GM12865 (cell line): ENCODE results near the gene SLC22A6.
A peak's percentile ranks its signal among the peaks of the same experiment; 100 is the strongest.

ENCODE experiments used
- DNase-seq: peaks from one replicate; pipeline ENCODE4 v3.0.0; 2010; ENCODE audit warnings: low read depth
- H3K4me3 ChIP-seq: 2 replicates; pipeline ENCODE4 v1.5.1; 2011; ENCODE audit warnings: mild to moderate bottlenecking, low read depth, low read length, control low read depth
- CTCF ChIP-seq: IDR thresholded peaks from 2 replicates; pipeline ENCODE4 v1.5.1; 2011; ENCODE audit warnings: low read length, control low read depth, low read depth, inconsistent platforms; ENCODE audit not compliant: insufficient read depth; ENCODE audit errors: missing control alignments

Gene SLC22A6

GRCh38 chr11:62974848-62975522 is 9.8 kb downstream of the SLC22A6 start:
- no peak overlapping the region for H3K4me3 ChIP-seq
- DNase-seq, result peak; percentile 11
- peak; percentile 47 for TF ChIP-seq CTCF

DNA sequence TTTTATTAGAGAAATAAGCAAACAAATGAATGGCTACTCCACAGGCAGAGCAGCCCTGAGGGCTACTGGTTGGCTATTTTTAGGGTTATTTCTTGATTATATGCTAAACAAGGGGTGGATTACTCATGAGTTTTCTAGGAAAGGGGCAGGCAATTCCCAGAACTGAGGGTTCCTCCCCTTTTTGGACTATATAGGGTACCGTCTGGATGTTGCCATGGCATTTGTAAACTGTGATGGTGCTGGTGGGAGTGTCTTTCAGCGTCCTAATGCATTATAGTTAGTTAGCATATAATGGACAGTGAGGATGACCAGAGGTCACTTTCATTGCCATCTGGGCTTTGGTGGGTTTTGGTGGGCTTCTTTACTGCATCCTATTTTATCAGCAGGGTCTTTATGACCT is 19.2 kb downstream of the SLC22A6 start:
- no peak for DNase-seq
- no peak for TF ChIP-seq CTCF
- H3K4me3 ChIP-seq, result no peak overlapping the region

DNA sequence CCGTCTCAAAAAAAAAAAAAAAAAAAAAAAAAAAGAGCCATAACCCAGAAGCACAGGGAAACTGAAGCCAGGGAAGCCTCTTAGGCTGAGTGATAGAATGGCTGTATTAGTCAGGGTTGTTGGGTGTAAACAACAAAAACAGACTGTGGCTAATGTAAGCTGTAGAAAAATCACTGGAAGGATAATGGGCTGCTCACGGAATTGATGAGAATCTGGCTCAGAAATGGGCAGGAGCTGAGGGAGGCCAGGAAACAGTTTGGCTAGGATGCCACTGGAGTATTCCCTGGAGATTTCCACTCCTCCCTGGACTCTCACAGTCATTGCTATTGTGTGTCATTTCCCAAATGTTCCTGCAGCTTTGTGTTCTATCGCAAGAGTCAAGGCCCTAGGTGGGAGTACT is 22.4 kb downstream of the SLC22A6 start:
- H3K4me3 ChIP-seq, result no peak overlapping the region
- no peak for TF ChIP-seq CTCF
- DNase-seq, result no peak

- no peak for DNase-seq
- H3K4me3 ChIP-seq, result no peak overlapping the region
- no peak for TF ChIP-seq CTCF
These were observed 23.7 kb downstream of the SLC22A6 start for GRCh38 chr11:62961017-62961570.

DNA sequence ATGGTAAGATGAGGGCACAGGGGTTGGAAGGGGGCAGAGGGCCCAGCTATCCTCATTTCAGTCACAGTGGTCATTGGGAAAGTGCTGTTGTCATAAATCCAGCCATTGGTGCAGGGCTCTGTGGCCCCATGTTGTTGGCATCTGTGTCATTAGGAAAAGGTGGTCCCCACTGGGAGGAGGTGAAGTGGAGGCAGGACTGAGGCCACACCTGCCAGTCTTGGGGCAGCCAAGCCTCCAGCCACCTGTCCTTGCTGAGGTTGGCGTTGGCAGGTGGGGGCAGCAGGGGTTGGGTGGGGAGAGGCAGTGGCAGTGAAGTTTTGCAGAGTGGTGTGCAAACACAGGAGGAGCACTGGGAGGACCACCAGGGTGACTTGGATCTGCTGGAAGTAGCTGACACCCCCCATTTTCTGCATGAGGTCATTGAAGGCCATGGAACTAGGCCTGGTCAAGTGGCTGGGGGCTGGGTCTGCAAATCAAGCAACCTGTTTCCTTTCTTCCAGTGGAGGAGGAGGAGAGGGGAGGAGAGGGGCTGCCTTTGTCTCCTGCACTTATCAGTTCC is 25.3 kb downstream of the SLC22A6 start:
- no peak for TF ChIP-seq CTCF
- DNase-seq, result no peak
- H3K4me3 ChIP-seq, result no peak overlapping the region

- no peak for TF ChIP-seq CTCF
- H3K4me3 ChIP-seq, result no peak overlapping the region
- DNase-seq, result no peak
These were observed 26.0 kb downstream of the SLC22A6 start for GRCh38 chr11:62958547-62959421.
